NCI-H128 (cell line): ENCODE results near the gene INPP4B.

ENCODE experiments used
- DNase-seq: peaks from one replicate; lab custom pipeline; 2025; ENCODE audit not compliant: unreplicated experiment; lab: John Stamatoyannopoulos, UW

Gene INPP4B

GRCh38 chr4:142168181-142168580 is 677.9 kb downstream of the INPP4B start:
- no peak for DNase-seq

DNA sequence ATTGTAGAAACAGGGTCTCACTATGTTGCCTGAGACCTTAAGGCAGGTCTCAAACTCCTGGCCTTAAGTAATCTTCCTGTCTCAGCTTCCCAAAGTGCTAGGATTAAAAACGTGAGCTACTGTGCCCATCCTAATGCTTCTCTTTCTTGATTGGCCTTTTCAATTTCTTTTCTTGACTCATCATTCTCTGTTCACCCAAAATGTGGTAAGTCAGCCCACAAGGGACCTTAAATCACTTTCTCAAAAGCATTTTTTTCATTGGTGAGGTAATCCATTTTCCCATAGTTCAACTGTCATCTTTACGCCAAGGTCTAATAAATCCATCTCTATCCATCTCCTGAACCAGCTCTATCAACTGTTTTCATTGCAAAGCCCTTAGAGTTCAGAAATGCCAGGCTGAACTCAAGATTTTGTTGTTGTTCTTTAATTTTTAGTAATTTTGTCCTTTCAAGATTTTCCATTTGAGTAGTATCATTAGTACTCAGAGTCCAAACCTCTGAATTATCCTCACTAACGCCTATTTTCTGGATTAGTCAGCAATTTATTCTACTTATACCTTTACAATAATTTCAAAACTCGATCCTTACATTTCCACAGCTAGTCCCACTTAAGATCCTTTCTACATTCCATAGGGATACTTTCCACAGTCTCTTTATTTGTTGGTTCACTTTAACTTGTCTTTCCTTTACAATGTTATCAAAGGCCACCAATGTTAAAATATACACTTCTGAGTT is 681.2 kb downstream of the INPP4B start:
- DNase-seq = no peak

GRCh38 chr4:142161086-142161485 is 685.0 kb downstream of the INPP4B start:
- DNase-seq = no peak

GRCh38 chr4:142160509-142160908 is 685.6 kb downstream of the INPP4B start:
- DNase-seq = no peak

- DNase-seq = no peak
Measured at GRCh38 chr4:142158980-142159379, 687.1 kb downstream of the INPP4B start.

DNA sequence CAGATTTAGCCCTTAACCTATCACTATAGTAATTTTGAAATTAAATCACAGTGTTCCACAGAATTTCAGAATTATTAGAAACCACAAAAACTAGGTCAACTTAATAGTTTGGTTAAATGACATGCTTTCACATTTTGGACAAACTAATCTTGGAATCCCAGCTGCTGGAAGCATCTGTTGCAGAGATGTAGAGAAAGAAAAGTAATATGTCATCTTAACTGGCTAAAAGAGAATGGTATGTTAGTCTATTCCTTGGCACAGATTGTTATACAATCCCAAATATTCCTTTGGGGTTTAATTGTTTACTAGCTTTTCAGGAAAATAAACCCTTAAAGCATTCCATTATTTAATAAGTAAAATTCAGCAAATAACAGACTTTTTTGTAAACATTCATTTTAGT is 689.8 kb downstream of the INPP4B start:
- no peak for DNase-seq

- no peak for DNase-seq
Measured at GRCh38 chr4:142155347-142155746, 690.8 kb downstream of the INPP4B start.

- DNase-seq = no peak
Measured at GRCh38 chr4:142150483-142150882, 695.6 kb downstream of the INPP4B start.

- DNase-seq = no peak
Measured at GRCh38 chr4:142144813-142145212, 701.3 kb downstream of the INPP4B start.

- DNase-seq = no peak
Measured at GRCh38 chr4:142142366-142143054, 703.6 kb downstream of the INPP4B start.

- no peak for DNase-seq
Measured at GRCh38 chr4:142141224-142141623, 704.9 kb downstream of the INPP4B start.

- DNase-seq = no peak
Measured at GRCh38 chr4:142130666-142131065, 715.4 kb downstream of the INPP4B start.

DNA sequence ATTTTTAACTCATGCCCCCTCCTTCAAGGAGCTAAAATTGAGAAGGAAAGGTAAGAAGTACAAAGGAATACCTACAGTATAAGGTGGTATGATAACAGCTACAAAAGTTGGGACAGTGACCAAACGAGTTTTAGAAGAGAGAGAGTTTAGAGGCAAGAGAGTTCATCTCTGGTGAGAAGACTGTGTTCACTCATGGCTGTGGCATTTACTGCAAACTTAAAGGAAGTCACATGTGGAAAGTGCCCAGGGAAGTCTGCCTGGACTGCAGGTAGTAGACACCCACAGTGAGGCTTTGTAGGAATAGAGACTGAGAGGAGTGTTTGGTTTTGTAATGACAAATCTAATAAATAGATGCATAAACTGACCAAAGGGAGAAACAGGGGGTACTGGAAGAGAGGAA is 716.2 kb downstream of the INPP4B start:
- no peak for DNase-seq

DNA sequence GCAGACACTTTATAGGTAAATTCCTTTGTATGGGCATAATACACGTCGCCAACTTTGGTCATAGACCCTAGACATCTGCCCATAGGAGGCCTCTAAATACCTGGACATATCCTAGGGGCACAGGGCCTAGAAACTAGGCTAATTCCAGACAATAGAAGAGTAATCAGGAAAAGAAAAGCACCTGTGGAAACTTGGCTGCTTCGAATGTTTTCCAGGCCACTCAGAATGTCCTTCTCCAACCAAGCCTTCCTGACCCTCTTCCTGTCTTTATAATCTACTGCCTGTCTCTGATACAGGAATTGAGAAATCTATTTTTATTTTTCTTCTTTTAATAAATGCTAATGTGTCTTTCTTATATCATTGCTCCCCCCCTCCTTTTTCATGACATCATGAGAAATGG is 716.6 kb downstream of the INPP4B start:
- DNase-seq = no peak

- DNase-seq = no peak
Measured at GRCh38 chr4:142128529-142128928, 717.6 kb downstream of the INPP4B start.

DNA sequence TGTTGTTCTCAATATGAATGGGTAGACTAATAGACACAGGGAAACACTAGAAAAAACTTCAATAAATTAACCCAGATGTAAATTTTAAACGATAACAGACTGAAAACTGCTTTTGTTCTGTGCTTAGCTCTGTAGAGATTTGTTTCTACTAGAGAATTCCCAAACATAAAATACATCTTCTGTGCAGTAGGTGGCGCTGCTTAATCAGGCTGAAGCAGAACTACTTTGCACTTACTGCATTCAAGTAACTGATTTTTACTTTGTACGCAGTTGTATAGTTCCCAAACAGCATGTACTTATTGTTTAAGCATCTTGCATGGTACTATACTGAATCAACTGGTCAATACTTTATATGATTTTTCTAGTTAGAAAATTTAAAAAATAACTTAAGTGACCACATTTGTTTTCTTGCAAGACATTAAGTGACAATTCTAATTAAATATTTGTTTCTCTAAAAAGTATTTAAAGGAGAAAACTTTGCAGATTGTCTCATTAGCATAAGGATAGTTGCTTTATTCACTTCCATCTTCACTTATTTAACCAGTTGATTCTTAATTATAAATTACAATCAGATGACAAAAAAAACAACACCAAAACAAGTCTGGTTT is 719.1 kb downstream of the INPP4B start:
- peak; percentile 47 for DNase-seq

- DNase-seq = no peak
Measured at GRCh38 chr4:142124874-142125273, 721.2 kb downstream of the INPP4B start.

- DNase-seq = no peak
Measured at GRCh38 chr4:142121448-142122350, 724.4 kb downstream of the INPP4B start.

DNA sequence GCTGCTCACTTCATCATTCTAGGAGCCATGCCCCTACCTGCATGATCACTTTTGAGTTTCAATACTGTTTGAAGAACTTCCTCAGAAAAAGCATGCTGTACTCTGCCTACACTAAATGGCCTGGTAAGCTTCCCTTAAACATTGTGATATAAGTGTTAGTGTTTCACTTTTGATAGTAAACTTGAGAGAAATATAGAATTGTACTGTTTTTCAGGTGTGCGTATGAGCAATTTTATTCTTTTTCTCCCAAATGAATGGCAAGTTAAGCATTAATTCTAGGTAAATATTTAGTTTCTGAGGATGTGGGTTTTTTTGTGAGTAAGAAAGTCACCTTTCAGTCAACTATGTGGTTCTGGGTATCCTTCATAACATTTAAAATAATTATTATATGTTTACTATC is 725.2 kb downstream of the INPP4B start:
- DNase-seq = no peak

GRCh38 chr4:142112451-142112850 is 733.6 kb downstream of the INPP4B start:
- DNase-seq = no peak

- no peak for DNase-seq
Measured at GRCh38 chr4:142110136-142110535, 736.0 kb downstream of the INPP4B start.
